Suppressor macrophage treated with lipopolysaccharide for 4 hours (primary cell): Measurements from ENCODE around the gene ADM2.

ENCODE experiments used
- DNase-seq: peaks from one replicate; pipeline ENCODE4 v3.0.0-alpha.2; 2020

Gene ADM2

GRCh38 chr22:50445880-50446707 is 35.2 kb upstream of the ADM2 start:
- DNase-seq: no peak

DNA sequence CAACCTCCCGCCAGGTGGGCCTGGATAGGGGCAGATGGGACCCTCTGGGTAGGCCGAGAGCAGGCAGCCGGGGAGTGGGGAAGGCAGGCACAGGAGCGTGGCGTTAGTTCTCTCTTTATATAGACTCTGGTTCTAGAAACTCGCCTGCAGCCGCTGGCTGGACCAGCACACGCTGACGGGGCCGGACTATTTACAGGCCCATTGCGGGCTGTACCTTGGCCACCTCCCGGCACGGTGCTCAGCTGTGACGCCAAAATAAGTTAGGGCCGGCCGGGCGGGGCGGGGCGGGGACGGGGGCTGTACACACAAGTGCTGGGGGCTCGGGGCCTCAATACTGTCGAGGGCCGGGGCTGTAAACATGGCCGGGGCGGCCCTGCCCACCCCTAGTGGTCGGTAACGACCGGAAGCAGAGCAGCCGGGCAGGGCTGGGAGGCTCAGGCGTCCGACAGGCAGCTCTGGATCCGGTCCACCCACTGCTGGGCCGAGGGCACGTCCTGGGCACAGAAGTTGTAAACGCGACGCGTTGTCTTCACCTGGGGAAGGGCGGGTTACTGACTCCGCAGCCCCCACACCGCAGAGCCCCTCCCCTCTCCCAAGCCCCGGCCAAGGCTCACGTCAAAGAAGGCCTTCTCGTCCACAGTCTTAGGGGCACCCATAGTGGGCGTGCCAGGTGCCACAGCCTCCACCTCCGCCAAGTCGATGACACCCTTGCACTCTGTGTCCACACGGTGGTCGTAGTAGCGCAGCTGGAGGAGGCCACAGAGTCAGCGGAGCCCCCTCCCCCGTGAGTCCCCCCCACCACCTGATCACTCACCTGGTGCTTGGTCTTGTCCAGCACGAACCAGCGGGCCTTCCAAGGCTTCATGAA is 34.4 kb upstream of the ADM2 start:
- DNase-seq: no peak

DNA sequence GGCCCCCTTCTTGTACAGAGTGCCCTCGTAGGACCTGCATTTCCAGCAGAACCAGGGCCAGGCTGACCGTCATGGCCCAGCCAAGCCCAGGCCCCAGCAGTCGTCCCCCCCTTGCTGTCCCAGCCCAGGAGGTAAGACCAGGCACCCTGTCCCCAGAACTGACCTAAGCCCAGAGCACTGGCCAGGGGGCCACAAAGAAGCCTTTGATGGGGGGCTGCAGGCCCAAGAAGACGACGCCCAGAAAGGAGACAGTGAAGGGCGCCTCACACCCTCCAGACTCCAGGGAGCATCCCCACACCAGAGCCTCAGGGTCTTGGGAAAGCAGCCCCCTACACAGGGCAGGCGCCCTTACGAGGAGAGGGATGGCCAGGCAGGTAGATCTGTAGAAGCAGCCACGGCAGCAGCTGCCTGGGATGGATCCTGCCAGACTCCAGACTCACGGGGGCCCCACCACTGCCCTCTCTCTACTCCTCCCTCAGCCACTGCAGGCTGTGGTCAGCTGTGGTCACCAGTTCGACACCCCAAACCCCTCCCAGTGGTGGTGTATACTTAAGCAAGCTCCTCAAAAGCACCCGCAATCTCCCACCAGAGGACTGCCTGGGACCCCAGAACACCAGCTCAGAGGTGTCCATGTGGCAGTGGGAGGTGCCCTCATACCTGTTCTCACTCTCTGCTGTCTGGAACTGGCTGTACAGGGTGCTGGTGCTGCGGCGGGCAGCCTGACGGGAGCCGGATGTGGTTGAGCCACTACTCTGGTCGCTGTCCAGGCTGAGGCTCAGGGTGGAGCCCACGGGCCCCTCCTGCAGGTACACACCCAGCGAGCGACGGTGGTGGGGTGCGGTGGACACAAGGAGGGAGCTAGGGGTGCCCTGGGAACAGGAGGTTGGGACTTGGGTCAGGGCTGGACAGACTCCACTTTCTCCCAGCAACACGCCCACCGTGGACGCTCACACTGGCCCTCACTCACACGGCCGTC is 33.5 kb upstream of the ADM2 start:
- no peak for DNase-seq

DNA sequence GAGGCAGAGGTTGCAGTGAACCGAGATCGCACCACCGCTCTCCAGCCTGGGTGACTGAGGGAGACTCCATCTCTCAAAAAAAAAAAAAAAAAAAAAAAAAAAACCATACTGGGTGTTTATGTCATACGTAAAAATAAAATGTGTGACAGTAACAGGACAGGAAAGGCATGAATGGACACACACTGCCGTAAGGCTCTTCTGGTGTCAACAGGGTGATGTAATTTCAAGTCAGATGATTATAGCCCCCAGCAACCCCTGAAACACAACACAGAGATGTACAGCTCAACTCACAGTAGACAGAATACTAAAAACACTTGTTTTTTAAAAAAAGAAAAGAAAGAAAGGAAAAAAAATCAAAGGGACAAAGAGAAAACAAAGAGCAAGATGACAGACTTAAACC is 28.7 kb upstream of the ADM2 start:
- peak; percentile 45 for DNase-seq

DNA sequence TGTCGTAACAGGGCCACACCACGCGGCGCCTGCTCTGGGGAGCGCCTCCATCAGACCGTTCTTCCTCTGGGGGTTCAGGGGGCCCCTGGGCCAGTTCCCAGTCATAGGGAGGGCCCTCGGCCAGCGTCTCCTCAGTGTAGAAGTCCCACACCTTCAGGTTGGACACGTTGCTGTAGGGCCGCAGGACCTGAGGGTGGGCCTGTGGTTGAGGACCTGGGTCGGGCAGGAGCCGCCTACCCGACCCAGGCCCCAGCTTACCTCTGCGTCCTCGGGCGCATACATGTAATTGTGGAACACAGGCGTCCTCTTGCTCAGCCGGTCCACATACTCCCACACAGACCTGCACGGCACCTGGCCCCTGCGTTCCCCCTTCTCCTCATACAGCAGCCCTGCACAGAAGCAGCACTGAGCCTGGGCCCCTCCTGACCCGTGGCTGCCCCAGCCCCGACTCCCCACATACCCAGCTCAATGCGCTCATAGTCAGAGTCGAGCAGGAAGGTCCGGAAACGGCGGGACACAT is 26.7 kb upstream of the ADM2 start:
- no peak for DNase-seq

DNA sequence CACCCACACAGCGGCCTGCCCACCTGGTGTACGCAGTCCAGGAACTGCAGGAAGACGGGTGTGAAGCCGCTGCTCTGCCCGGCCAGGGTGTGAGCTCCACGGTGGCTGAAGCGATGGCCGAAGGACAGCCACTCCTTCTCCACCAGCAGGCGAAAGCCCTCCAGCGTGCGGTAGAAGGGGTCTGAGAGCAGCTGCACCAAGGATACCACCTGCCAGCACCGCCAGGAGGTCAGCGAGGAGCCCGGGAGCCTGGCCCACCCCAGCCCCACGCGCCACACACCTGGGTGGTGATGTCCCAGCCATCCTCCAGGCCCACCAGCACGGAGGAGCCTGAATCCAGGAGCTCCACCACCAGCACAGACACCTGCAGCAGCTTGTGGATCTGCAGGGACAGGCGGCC is 26.1 kb upstream of the ADM2 start:
- DNase-seq: no peak

DNA sequence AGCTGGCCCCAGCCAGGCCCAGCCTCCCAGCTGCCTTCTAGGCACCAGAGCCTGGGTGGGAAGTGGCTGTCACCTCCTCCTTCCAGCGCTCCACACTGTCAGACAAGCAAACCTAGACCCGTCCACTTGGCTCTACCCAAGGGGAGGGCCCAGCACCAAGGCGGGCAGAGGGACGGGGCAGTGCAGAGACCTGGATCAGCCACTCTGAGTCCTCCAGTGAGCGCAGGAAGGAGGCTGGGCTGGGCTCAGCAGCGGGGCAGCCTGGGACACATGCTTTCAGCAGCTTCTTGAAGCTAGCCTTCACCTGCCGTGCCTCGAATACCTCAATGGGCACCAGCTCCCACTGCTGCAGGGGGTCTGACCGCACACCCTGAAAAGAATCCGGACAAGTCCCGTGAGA is 25.3 kb upstream of the ADM2 start:
- no peak for DNase-seq

DNA sequence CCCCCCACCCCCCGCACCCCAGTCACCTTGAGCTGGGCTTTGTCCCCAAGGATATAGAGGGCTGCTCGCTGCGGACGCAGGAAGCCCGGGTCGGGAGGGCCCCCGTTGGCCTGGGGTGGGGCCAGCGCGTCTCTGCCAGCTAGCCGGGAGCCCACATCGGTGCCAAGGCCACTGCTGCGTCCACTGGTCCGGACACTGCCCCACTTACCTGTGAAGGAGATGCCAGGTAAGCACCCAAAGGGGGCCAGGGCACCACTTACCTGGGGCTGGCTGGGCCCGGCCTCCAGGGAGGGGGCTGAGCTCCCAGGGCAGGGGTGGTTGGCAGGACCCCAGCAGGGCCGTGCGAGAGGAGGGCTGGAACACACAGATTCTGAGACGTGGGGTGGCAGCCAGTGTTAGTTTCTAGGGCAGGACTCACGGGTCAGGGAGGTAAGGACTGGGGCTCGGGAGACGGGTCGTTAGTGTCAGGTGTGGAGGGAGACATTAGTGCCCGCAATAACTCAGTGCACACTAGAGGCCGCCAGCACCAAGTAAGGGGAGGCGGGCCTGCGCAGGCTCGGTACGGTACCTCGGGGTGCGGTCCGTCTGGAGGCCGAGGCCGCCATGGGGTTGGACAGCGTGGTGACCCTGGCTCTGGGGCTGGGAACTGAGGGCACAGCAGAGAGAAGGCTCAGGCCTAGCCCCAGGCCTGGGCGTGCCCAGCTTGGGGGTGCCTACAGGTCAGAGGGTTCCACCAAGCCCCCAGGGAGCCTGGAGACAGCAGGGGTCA is 24.7 kb upstream of the ADM2 start:
- DNase-seq: no peak

GRCh38 chr22:50459016-50459415 is 22.3 kb upstream of the ADM2 start:
- DNase-seq: no peak

- no peak for DNase-seq
Observed at GRCh38 chr22:50459496-50460140, 21.7 kb upstream of the ADM2 start.

- DNase-seq: no peak
Observed at GRCh38 chr22:50460938-50461337, 20.4 kb upstream of the ADM2 start.

- no peak for DNase-seq
Observed at GRCh38 chr22:50461536-50461935, 19.8 kb upstream of the ADM2 start.

- DNase-seq: no peak
Observed at GRCh38 chr22:50461979-50462540, 19.3 kb upstream of the ADM2 start.

GRCh38 chr22:50463188-50463900 is 18.0 kb upstream of the ADM2 start:
- no peak for DNase-seq

GRCh38 chr22:50464451-50464850 is 16.9 kb upstream of the ADM2 start:
- no peak for DNase-seq

- no peak for DNase-seq
Observed at GRCh38 chr22:50465066-50465930, 16.0 kb upstream of the ADM2 start.

GRCh38 chr22:50467341-50467740 is 14.0 kb upstream of the ADM2 start:
- no peak for DNase-seq

DNA sequence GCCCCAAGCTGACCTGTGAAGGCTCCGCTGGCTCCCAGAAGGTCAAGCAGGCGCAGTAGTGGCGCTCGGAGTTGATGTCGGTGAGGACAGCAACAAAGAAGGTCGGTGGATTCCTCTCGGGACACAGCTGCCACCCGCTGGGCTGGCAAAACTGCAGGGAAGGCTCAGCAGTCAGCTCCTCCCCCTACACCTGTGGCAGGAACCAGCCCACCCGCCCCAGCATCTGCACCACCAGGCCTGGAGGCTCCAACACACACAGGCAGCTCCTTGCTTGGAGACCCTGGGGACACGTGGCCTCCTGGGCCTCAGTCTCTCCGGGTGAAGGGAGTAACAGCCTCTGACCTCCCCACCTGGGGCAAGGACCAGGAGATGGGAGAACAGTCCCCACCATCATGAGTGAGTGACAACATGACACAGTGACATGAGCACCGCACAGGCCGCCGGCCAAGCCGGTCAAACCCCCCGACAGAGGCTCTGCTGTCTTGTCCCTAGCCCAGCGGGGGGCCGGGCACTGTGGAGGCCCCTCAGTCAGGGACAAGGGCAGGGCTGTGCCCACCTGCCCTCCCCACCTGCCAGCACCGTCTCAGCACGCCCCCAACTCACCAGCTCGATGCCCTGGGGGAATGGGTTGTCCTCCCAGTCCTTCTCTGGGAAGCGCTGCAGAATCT is 13.4 kb upstream of the ADM2 start:
- DNase-seq: no peak

DNA sequence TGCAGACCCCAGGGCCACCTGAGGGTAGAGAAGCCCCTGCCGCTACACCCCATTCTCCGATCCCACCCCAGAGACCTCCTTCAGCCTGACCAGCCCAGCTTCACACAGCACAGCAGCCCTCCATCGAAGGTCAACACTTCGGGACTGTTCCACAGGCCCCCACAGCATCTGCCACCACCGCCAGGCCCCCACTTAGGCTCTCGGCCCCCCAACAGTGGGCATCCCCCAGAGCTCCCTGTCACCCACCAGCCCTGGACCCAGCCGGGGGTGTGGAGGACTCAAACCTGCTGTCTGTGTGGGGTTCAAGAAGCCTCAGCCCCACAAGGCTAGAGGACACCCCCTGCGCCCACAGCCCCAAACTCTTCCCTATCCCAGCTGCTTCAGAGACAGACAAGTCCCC is 12.7 kb upstream of the ADM2 start:
- DNase-seq: no peak
